PC-9 (cell line): ENCODE results near the gene GFPT2. TPM values are rescaled to one million over a fixed set of nuclear protein-coding genes. Genes with fewer than 3 reads are reported as not detected.

ENCODE experiments used
- BruUV-seq: library from RNA; stranded (reverse); fragments of 400-500 nt; replicated peaks from 2 replicates; lab custom pipeline; 2021; lab: Mats Ljungman, UMichigan
- CTCF ChIA-PET: fragments of 300-600 bp; sonication (Branson Sonifier 250); formaldehyde crosslinking; loops from one replicate; lab custom pipeline; 2022; ENCODE audit warnings: antibody characterized with exemption; lab: Charles Lee
- POLR2A ChIA-PET: fragments of 300-600 bp; sonication (Branson Sonifier 250); formaldehyde crosslinking; loops from one replicate; lab custom pipeline; 2022; ENCODE audit warnings: antibody characterized with exemption; ENCODE audit not compliant: unreplicated experiment; lab: Charles Lee
- DNase-seq, 2 experiments: peaks; one replicate each; pipeline versions ENCODE4 v3.0.0 to v3.0.0-alpha.2; 2015 to 2022; ENCODE audit warnings: mixed read lengths in 1 of 2
- H2AFZ ChIP-seq: fragments of 200-600 bp; sonication (generic); 2 replicates; pipeline ENCODE4 v1.8.1; 2017; ENCODE audit warnings: antibody characterized with exemption
- H3F3A ChIP-seq: fragments of 200-600 bp; sonication (generic); 2 replicates; pipeline ENCODE4 v1.8.1; 2017; ENCODE audit warnings: antibody characterized with exemption, mild to moderate bottlenecking, low read depth; ENCODE audit not compliant: insufficient read depth
- H3K27ac ChIP-seq: fragments of 200-600 bp; sonication (generic); 2 replicates; pipeline ENCODE4 v1.6.1; 2016; ENCODE audit warnings: mixed run types
- H3K27me3 ChIP-seq: fragments of 200-600 bp; sonication (generic); 2 replicates; pipeline ENCODE4 v1.6.1; 2016; ENCODE audit warnings: low read depth, mixed run types; ENCODE audit not compliant: insufficient read depth
- H3K36me3 ChIP-seq: fragments of 200-600 bp; sonication (generic); 2 replicates; pipeline ENCODE4 v1.6.1; 2016; ENCODE audit warnings: low read depth, mixed run types
- H3K4me1 ChIP-seq: fragments of 200-600 bp; sonication (generic); replicated peaks from 2 replicates; pipeline ENCODE4 v1.6.1; 2016; ENCODE audit warnings: mixed run types; ENCODE audit not compliant: insufficient read depth
- H3K4me2 ChIP-seq: fragments of 200-600 bp; sonication (generic); 2 replicates; pipeline ENCODE4 v1.6.1; 2017; ENCODE audit warnings: mixed run types
- H3K4me3 ChIP-seq: fragments of 200-600 bp; sonication (generic); 2 replicates; pipeline ENCODE4 v1.6.1; 2016; ENCODE audit warnings: mixed run types
- H3K79me2 ChIP-seq: fragments of 200-600 bp; sonication (generic); 2 replicates; pipeline ENCODE4 v1.6.1; 2017; ENCODE audit warnings: low read depth, mixed run types
- H3K9me2 ChIP-seq: fragments of 200-600 bp; sonication (generic); 2 replicates; pipeline ENCODE4 v1.8.1; 2017; ENCODE audit warnings: mild to moderate bottlenecking; ENCODE audit not compliant: insufficient read depth
- H3K9me3 ChIP-seq: fragments of 200-600 bp; sonication (generic); 2 replicates; pipeline ENCODE4 v1.8.1; 2016; ENCODE audit warnings: low read depth; ENCODE audit not compliant: insufficient read depth
- H4K20me1 ChIP-seq: fragments of 200-600 bp; sonication (generic); 2 replicates; pipeline ENCODE4 v1.8.1; 2017; ENCODE audit not compliant: insufficient read depth
- CTCF ChIP-seq: fragments of 200-600 bp; sonication (generic); conservative IDR thresholded peaks from 2 replicates; pipeline ENCODE4 v1.6.1; 2017; ENCODE audit warnings: mixed run types, antibody characterized with exemption, mild to moderate bottlenecking, moderate library complexity
- EZH2 ChIP-seq: fragments of 200-600 bp; sonication (generic); IDR thresholded peaks from 2 replicates; pipeline ENCODE4 v1.8.0; 2017; ENCODE audit warnings: antibody characterized with exemption, low read depth
- intact Hi-C: fragments of 100-400 bp; cut with micrococcal nuclease; formaldehyde crosslinking; loops from one replicate; pipeline ENCODE4 v1.10.0; 2022; ENCODE audit not compliant: unreplicated experiment
- total RNA-seq: library from RNA; stranded (reverse); gene quantifications from 2 replicates; pipeline ENCODE4 v1.2.3, GENCODE V29; 2021

The GFPT2 gene
- total RNA-seq, 1 experiment from 2014 or later, result 22.5 TPM

- Histone ChIP-seq H3K27me3 (no peaks in the 10 kb centered on the region), H3K4me1 (peaks cover 66% of the 10 kb centered on the region), H3F3A (peaks cover 47% of the 10 kb centered on the region), H3K79me2 (peaks cover 7% of the 10 kb centered on the region; the same call in 1 of the 2 replicates), H4K20me1 (no peaks in the 10 kb centered on the region), H3K4me2 (peak overlapping the region; percentile 77), H2AFZ (no peak overlapping the region), H3K27ac (peak overlapping the region; percentile 90), H3K9me2 (no peaks in the 10 kb centered on the region), H3K4me3 (no peak overlapping the region), H3K9me3 (no peaks in the 10 kb centered on the region), H3K36me3 (no peaks in the 10 kb centered on the region)
- no peak for TF ChIP-seq CTCF
- no peak for TF ChIP-seq EZH2
- DNase-seq, result peak; percentile 70 to 84
- no TSS peak for BruUV-seq
- ChIA-PET CTCF (no interaction called here), POLR2A (no interaction called here)
- intact Hi-C loops, result loop anchor here (1.0 kb wide), 1 partner anchor 20 kb away; the partner anchor contains the start of gene GFPT2
These were observed 19.5 kb downstream of the GFPT2 start for GRCh38 chr5:180333661-180334060.

DNA sequence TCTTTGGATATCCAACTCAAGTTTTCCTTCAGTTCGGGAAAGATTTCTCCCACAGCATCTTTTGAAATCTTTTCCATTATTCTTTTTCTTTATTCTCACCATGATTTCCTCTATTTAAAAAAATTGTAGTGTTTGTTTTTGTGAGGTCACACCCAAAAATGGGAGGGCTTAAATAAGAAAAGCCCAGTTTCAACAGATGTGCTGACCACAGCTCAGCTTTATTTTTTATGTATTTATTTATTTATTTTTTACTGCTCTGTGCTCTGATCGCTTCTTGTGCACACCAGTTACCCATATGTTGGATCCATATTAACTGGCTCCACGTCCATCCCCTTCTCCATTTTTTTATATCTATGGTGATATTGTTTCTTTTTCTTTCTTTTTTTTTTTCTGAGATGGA, 20.3 kb downstream of the GFPT2 start:
- CTCF ChIA-PET, result interaction anchor here (1.2 kb wide), 1 partner anchor 40 kb away, joined by 3 read pairs; no protein-coding TSS in a partner anchor
- BruUV-seq, result no TSS peak
- TF ChIP-seq CTCF, result no peak
- Histone ChIP-seq H3K4me3 (no peak overlapping the region), H3K4me2 (peak overlapping the region; percentile 77), H3K27me3 (no peaks in the 10 kb centered on the region), H3K79me2 (peaks cover 7% of the 10 kb centered on the region; the same call in 1 of the 2 replicates), H3K9me2 (no peaks in the 10 kb centered on the region), H3F3A (peaks cover 47% of the 10 kb centered on the region), H3K27ac (peak overlapping the region; percentile 90), H3K4me1 (peaks cover 66% of the 10 kb centered on the region), H3K36me3 (no peaks in the 10 kb centered on the region), H3K9me3 (no peaks in the 10 kb centered on the region), H2AFZ (no peak overlapping the region), H4K20me1 (no peaks in the 10 kb centered on the region)
- no peak for DNase-seq
- POLR2A ChIA-PET, result interaction anchor here (0.5 kb wide), 1 partner anchor 1659 kb away, joined by 3 read pairs; no protein-coding TSS in a partner anchor
- intact Hi-C loops, result loop anchor here (1.0 kb wide), 1 partner anchor 20 kb away; the partner anchor contains the start of gene GFPT2

- Histone ChIP-seq H3K36me3 (no peaks in the 10 kb centered on the region), H3F3A (peaks cover 47% of the 10 kb centered on the region), H3K9me2 (no peaks in the 10 kb centered on the region), H3K27ac (peak overlapping the region; percentile 90), H2AFZ (no peak overlapping the region), H3K27me3 (no peaks in the 10 kb centered on the region), H4K20me1 (no peaks in the 10 kb centered on the region), H3K79me2 (peaks cover 7% of the 10 kb centered on the region; the same call in 1 of the 2 replicates), H3K4me1 (peaks cover 66% of the 10 kb centered on the region), H3K9me3 (no peaks in the 10 kb centered on the region), H3K4me3 (peak overlapping the region; percentile 8; the same call in 1 of the 2 replicates), H3K4me2 (peak overlapping the region; percentile 77)
- POLR2A ChIA-PET, result interaction anchor here (0.6 kb wide), 1 partner anchor 135 kb away, joined by 6 read pairs; no protein-coding TSS in a partner anchor
- DNase-seq, result peak; percentile 56 to 60
- intact Hi-C loops, result no loop called here
- TF ChIP-seq CTCF (peak; percentile 37; the same call in 1 of the 2 replicates), EZH2 (no peak)
- CTCF ChIA-PET, result interaction anchor here (1.0 to 1.2 kb wide), 2 partner anchors 39 to 139 kb away, joined by 3 to 5 read pairs; no protein-coding TSS in a partner anchor
- BruUV-seq, result no TSS peak
These were observed 21.1 kb downstream of the GFPT2 start for GRCh38 chr5:180332051-180332517.
